ENCODE data around the gene CAT.

- TF ChIP-seq CTCF (IDR thresholded peaks at IDR 0.05): no peak
- TF ChIP-seq POLR2A (IDR thresholded peaks at IDR 0.05): no peak
Observed at GRCh38 chr11:34425867-34426266, 12.9 kb upstream of the CAT start.

All from thyroid gland (tissue), 4 donors.